ENCODE data around the gene SOX21. TPM values are rescaled to one million over a fixed set of nuclear protein-coding genes. Genes with fewer than 3 reads are reported as not detected.

Gene SOX21
- total and polyA plus RNA-seq, 8 donors = 0.09 to 0.86 (median 0.53) TPM

DNA sequence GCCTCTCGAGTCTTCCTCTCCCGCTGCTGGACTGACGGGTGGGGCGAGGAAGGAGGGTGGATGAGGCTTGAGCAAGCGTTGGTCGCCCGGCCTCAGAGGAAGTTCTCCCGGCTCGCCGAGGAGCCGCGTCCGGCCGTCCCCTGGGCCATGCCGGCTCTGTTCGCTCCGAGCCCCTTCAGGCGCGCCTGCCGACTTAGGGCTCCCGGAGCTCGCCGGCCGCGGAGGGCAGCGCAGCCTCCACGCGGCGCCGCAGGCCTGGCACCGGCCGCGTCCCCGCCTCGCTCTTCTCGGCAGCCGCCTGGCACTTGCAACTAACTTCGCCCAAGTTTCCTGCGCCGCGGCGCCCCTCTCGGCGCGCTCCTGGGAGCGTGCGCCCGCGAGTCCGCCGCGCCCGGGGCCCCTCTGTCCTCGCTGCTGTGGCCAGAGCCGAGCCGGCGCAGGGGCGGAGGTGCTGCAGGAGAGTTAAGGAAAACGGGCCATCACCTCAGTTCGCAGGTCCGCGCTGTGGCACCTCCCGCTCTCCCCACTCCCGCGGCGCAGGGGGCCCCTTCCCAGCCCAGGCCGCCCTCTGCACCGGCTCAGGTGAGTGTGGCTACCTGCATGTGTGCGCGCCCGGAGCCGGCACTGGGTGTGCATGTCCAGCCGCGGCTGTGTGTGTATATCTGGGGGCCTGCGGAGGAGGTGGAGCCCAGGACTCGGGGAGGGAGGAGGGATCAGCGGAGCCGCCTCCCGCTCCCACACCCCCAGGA, 641 bp upstream of the SOX21 start:
- Histone ChIP-seq H3K9me3 (no peaks in the 10 kb centered on the region), H3K27me3 (peaks cover 84 to 100% of the 10 kb centered on the region in 2 donors), H3K36me3 (no peaks in the 10 kb centered on the region), H3K4me1 (peaks cover 11 to 33% of the 10 kb centered on the region in 2 donors), H3K4me3 (peak overlapping the region; percentile 13 to 15), H3K27ac (no peak overlapping the region)
- DNase-seq = peak in 3 of 4 donors; percentile 65 to 76 (median 73)
- TF ChIP-seq CTCF (IDR thresholded peaks at IDR 0.05) = no peak
- peak; percentile 85 for ATAC-seq
- intact Hi-C loops (cut with DNase I) = no loop called here

DNA sequence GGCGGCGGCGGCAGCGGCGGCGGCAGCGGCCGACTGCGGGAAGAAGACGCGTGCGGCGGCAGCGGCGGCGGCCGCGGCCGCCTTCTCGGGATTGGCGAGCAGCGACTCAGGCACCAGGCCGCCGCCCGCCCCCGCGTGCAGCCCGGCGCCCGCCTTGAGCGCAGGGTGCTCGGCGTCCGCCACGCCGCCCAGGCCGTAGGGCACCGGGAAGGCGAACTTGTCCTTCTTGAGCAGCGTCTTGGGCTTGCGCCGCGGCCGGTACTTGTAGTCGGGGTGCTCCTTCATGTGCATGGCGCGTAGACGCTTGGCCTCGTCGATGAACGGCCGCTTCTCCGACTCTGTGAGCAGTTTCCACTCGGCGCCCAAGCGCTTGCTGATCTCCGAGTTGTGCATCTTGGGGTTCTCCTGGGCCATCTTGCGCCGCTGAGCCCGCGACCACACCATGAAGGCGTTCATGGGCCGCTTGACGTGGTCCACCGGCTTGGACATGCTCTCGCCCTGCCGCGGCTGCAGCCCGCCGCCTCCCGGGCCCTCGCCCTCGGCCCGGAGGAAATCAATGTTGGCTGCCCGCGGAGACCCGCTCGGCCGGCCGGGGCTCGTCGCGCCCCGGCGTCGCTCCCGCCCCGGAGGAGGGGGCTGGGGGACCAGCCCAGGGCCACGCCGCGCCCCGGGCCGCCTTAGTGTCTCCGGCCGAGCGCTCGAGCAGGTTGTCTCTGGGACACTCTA, 621 bp downstream of the SOX21 start:
- H3K27me3 ChIP-seq = peaks cover 96 to 100% of the 10 kb centered on the region in 2 donors
- no peaks in the 10 kb centered on the region for H3K36me3 ChIP-seq
- H3K27ac ChIP-seq = no peak overlapping the region
- no peaks in the 10 kb centered on the region for H3K9me3 ChIP-seq
- TF ChIP-seq CTCF (IDR thresholded peaks at IDR 0.05) = no peak
- ATAC-seq = peak; percentile 14
- peak overlapping the region in 1 of 2 donors; percentile 15 for H3K4me3 ChIP-seq
- H3K4me1 ChIP-seq = peaks cover 11 to 33% of the 10 kb centered on the region in 2 donors
- DNase-seq = peak in 2 of 4 donors; percentile 44 to 81
- intact Hi-C loops (cut with DNase I) = no loop called here

DNA sequence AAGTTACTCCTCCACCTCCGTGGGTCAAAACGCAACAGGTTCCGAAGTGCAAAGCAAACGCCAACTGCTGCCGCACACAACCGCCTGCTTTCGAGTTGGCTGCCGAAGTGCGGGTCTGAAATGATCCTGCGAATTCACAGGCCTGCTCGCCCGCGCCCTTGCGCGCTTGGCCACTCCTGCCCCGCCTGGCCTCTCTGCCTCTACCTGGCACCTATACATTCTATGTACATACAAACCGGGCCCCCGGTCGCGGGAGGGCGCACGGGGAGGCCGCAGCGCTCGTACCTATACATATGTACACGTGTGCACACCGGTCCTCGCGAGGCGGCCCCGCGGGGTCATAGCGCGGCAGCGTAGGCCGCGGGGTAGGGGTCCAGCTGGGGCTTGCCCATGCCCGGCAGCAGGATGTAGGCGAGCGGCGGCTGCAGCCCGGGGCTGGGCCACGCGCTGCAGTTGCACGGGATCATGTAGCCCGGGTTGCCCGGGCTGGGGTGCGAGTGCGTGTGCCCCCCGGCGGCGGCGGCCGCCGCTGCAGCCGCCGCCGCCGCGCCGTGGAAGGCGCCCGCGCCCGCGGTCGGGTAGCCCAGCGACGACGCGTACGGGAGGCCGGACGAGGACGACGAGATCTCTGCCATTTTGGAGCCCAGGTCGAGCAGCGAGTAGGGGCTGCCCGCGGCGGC, 1.3 kb downstream of the SOX21 start:
- no peak for TF ChIP-seq CTCF (IDR thresholded peaks at IDR 0.05)
- intact Hi-C loops (cut with DNase I) = no loop called here
- peaks cover 11 to 33% of the 10 kb centered on the region in 2 donors for H3K4me1 ChIP-seq
- no peak overlapping the region for H3K27ac ChIP-seq
- no peaks in the 10 kb centered on the region for H3K9me3 ChIP-seq
- H3K4me3 ChIP-seq = no peak overlapping the region
- peak; percentile 36 for ATAC-seq
- DNase-seq = peak in 2 of 4 donors; percentile 8 to 78
- no peaks in the 10 kb centered on the region for H3K36me3 ChIP-seq
- peaks cover 96 to 100% of the 10 kb centered on the region in 2 donors for H3K27me3 ChIP-seq

GRCh38 chr13:94710065-94710781, 2.1 kb downstream of the SOX21 start:
- no peaks in the 10 kb centered on the region for H3K36me3 ChIP-seq
- peak in 1 of 4 donors; percentile 17 for DNase-seq
- no peak for ATAC-seq
- no peak overlapping the region for H3K27ac ChIP-seq
- H3K27me3 ChIP-seq = peaks cover 97 to 100% of the 10 kb centered on the region in 2 donors
- H3K4me1 ChIP-seq = peaks cover 11 to 33% of the 10 kb centered on the region in 2 donors
- H3K4me3 ChIP-seq = no peak overlapping the region
- intact Hi-C loops (cut with DNase I) = no loop called here
- no peaks in the 10 kb centered on the region for H3K9me3 ChIP-seq
- no peak for TF ChIP-seq CTCF (IDR thresholded peaks at IDR 0.05)

Measured in left lung (tissue), 10 donors.